ENCODE results near the gene DDX1.

Gene DDX1

GRCh38 chr2:15617778-15618448 is 26.2 kb downstream of the DDX1 start:
- DNase-seq (ENCODE audit: low read depth, low spot score) = no peak
- no peak overlapping the region for H3K4me3 ChIP-seq (ENCODE audit: low read depth, low read length)
- in situ Hi-C loops (cut with HindIII; ENCODE audit: low sequenced_read_pairs) = no loop called here
- TF ChIP-seq CTCF (IDR thresholded peaks at IDR 0.05; ENCODE audit: low read depth, low read length) = no peak

GRCh38 chr2:15618449-15618855 is 26.8 kb downstream of the DDX1 start:
- DNase-seq (ENCODE audit: low read depth, low spot score) = no peak
- no peak for TF ChIP-seq CTCF (IDR thresholded peaks at IDR 0.05; ENCODE audit: low read depth, low read length)
- no peak overlapping the region for H3K4me3 ChIP-seq (ENCODE audit: low read depth, low read length)
- in situ Hi-C loops (cut with HindIII; ENCODE audit: low sequenced_read_pairs) = no loop called here

- H3K4me3 ChIP-seq (ENCODE audit: low read depth, low read length) = no peak overlapping the region
- no peak for TF ChIP-seq CTCF (IDR thresholded peaks at IDR 0.05; ENCODE audit: low read depth, low read length)
- in situ Hi-C loops (cut with HindIII; ENCODE audit: low sequenced_read_pairs) = no loop called here
- DNase-seq (ENCODE audit: low read depth, low spot score) = no peak
Observed at GRCh38 chr2:15619076-15619475, 27.4 kb downstream of the DDX1 start.

GRCh38 chr2:15619510-15619909 is 27.8 kb downstream of the DDX1 start:
- no peak overlapping the region for H3K4me3 ChIP-seq (ENCODE audit: low read depth, low read length)
- in situ Hi-C loops (cut with HindIII; ENCODE audit: low sequenced_read_pairs) = no loop called here
- DNase-seq (ENCODE audit: low read depth, low spot score) = no peak
- TF ChIP-seq CTCF (IDR thresholded peaks at IDR 0.05; ENCODE audit: low read depth, low read length) = no peak

GRCh38 chr2:15619938-15620337 is 28.3 kb downstream of the DDX1 start:
- DNase-seq (ENCODE audit: low read depth, low spot score) = no peak
- in situ Hi-C loops (cut with HindIII; ENCODE audit: low sequenced_read_pairs) = no loop called here
- TF ChIP-seq CTCF (IDR thresholded peaks at IDR 0.05; ENCODE audit: low read depth, low read length) = no peak
- no peak overlapping the region for H3K4me3 ChIP-seq (ENCODE audit: low read depth, low read length)

- no peak for TF ChIP-seq CTCF (IDR thresholded peaks at IDR 0.05; ENCODE audit: low read depth, low read length)
- H3K4me3 ChIP-seq (ENCODE audit: low read depth, low read length) = no peak overlapping the region
- no peak for DNase-seq (ENCODE audit: low read depth, low spot score)
- in situ Hi-C loops (cut with HindIII; ENCODE audit: low sequenced_read_pairs) = no loop called here
Observed at GRCh38 chr2:15620340-15620739, 28.7 kb downstream of the DDX1 start.
